Left lung (tissue), 10 donors: ENCODE data around the gene TGFBR3L. TPM values are rescaled to one million over a fixed set of nuclear protein-coding genes. Genes with fewer than 3 reads are reported as not detected.

ENCODE experiments used
- ATAC-seq: fragments of 200-7000 bp; cut with Tn5 transposase; one replicate; pipeline ENCODE4 v1.9.1; 2020; ENCODE audit warnings: moderate library complexity
- DNase-seq, 4 donors: peaks; one replicate each; pipeline ENCODE4 v3.0.0-alpha.2; 2013 to 2020
- H3K27ac ChIP-seq, 2 donors: fragments of 200-600 bp; sonication (generic) in 1 of 2; one replicate each; pipeline versions ENCODE4 v1.5.0 to v1.8.0; 2020 to 2021
- H3K27me3 ChIP-seq, 2 donors: fragments of 200-600 bp; sonication (generic) in 1 of 2; one replicate each; pipeline versions ENCODE4 v1.5.0 to v1.8.0; 2020 to 2021
- H3K36me3 ChIP-seq, 2 donors: fragments of 200-600 bp; sonication (generic) in 1 of 2; one replicate each; pipeline versions ENCODE4 v1.5.0 to v1.8.0; 2020 to 2021
- H3K4me1 ChIP-seq, 2 donors: fragments of 200-600 bp; one replicate each; pipeline ENCODE4 v1.8.0; 2021
- H3K4me3 ChIP-seq, 2 donors: fragments of 200-600 bp; sonication (generic) in 1 of 2; one replicate each; pipeline versions ENCODE4 v1.5.0 to v1.8.0; 2020 to 2021; ENCODE audit warnings: mild to moderate bottlenecking in 1 of 2
- H3K9me3 ChIP-seq, 2 donors: fragments of 200-600 bp; sonication (generic) in 1 of 2; one replicate each; pipeline versions ENCODE4 v1.5.0 to v1.8.0; 2020 to 2021
- intact Hi-C, 2 donors: fragments of 100-400 bp; cut with DNase I; formaldehyde crosslinking; loops; one replicate each; pipeline versions ENCODE4 v1.11.2 to v1.14.2; 2022
- polyA plus RNA-seq, 6 donors: library from polyadenylated mRNA; unstranded; fragments of 120-200 nt; gene quantifications; one replicate each; pipeline ENCODE4 v1.2.1, GENCODE V29; 2013; ENCODE audit not compliant: insufficient read length in 6 of 6
- total RNA-seq, 2 donors: library from RNA; stranded (reverse); fragmentation: NEBNext Ultra II Directional; extraction: Animal tissue kit (Norgen Biotek cat#: 25700); gene quantifications; one replicate each; pipeline ENCODE4 v1.2.1, GENCODE V29; 2021
- TF ChIP-seq, protein P1 (sequence below), 2 donors: fragments of 200-600 bp; sonication (generic) in 1 of 2; IDR thresholded peaks; one replicate each; pipeline versions ENCODE4 v1.5.0 to v1.8.0; 2021; ENCODE audit warnings: antibody characterized with exemption in 2 of 2
- donor health status: DM: no; HTN: yes; CAD: no.
- donor health status: DM: no; HTN: no; CAD: no.

TGFBR3L gene
- total and polyA plus RNA-seq, 8 donors, result 0.11 to 0.55 (median 0.24) TPM; not detected in 2

DNA sequence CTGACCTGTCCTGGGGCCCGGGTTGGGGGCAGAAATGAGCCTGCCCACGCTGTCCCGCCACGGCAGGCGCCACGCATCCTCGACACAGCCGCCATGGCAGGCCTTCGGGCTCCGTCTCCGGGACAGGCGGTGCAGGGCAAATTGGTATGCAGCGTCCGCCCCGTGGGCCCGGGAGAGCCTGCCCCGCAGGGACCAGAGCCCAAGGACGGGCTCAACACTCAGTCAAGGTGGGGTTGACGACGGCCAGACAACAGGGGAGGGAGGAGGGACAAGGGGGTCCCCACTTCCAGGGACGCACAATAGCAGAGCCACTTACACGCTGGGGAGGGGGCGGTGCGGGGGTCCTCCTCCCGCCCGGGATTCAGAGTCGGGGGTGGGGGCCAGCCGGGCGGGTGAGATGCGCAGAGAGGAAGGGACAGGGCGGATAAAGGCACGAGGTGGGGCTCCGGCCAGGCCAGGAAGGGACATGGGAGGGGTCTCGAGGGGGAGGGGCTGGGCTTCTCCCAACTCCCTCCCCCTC is 10.1 kb downstream of the TGFBR3L start:
- no peak overlapping the region for H3K27ac ChIP-seq
- peak overlapping the region in 1 of 2 donors; percentile 42 for H3K4me3 ChIP-seq
- ATAC-seq, result no peak
- intact Hi-C loops, result no loop called here
- peaks cover 0 to 15% of the 10 kb centered on the region in 2 donors for H3K27me3 ChIP-seq
- H3K4me1 ChIP-seq, result peaks cover 16 to 43% of the 10 kb centered on the region in 2 donors
- H3K9me3 ChIP-seq, result no peaks in the 10 kb centered on the region
- peak in 1 of 4 donors; percentile 77 for DNase-seq
- peaks cover 0 to 32% of the 10 kb centered on the region in 2 donors for H3K36me3 ChIP-seq
- TF ChIP-seq, protein P1, sequence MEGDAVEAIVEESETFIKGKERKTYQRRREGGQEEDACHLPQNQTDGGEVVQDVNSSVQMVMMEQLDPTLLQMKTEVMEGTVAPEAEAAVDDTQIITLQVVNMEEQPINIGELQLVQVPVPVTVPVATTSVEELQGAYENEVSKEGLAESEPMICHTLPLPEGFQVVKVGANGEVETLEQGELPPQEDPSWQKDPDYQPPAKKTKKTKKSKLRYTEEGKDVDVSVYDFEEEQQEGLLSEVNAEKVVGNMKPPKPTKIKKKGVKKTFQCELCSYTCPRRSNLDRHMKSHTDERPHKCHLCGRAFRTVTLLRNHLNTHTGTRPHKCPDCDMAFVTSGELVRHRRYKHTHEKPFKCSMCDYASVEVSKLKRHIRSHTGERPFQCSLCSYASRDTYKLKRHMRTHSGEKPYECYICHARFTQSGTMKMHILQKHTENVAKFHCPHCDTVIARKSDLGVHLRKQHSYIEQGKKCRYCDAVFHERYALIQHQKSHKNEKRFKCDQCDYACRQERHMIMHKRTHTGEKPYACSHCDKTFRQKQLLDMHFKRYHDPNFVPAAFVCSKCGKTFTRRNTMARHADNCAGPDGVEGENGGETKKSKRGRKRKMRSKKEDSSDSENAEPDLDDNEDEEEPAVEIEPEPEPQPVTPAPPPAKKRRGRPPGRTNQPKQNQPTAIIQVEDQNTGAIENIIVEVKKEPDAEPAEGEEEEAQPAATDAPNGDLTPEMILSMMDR (IDR thresholded peaks at IDR 0.05), result no peak

DNA sequence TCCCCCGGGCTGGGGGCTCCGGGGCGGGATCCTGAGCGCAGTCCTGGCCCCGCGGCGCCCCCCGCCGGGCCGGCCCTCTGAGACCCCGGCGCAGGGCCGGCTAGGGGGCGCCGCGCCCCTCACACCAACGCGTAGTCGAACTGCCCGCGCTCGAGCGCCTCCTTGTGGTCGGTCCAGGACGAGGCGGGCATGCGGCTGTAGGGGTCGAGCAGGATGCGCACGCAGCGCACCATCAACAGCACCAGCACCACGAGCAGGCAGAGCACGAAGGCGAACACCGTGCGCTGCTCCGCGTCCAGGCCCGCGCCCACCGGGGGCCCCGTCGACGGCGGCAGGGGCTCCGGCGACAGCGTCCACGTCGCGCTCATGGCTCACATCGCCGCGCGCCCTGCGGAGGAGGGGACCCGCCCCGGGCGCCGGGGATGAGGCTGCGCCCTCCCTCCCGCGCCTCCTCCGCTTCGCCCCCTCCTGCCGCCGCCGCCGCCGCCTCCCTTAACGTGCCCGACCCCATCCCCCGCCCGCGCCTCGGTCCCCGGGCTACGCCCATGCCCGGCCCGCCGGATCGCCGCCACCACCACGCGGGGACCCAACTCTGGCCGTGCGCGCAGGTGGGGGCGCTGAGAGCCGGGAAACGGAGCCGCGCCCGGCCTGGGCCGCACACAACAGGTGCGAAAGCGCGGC is 10.7 kb downstream of the TGFBR3L start:
- intact Hi-C loops, result no loop called here
- peaks cover 13 to 37% of the 10 kb centered on the region in 2 donors for H3K4me1 ChIP-seq
- ATAC-seq (no peak), DNase-seq (peak in 2 of 4 donors; percentile 83 to 90)
- no peak overlapping the region for H3K27ac ChIP-seq
- H3K27me3 ChIP-seq, result peaks cover 0 to 15% of the 10 kb centered on the region in 2 donors
- H3K9me3 ChIP-seq, result no peaks in the 10 kb centered on the region
- peak overlapping the region; percentile 19 to 42 for H3K4me3 ChIP-seq
- peaks cover 0 to 38% of the 10 kb centered on the region in 2 donors for H3K36me3 ChIP-seq
- TF ChIP-seq, protein P1 (IDR thresholded peaks at IDR 0.05), result peak; percentile 77 to 83

DNA sequence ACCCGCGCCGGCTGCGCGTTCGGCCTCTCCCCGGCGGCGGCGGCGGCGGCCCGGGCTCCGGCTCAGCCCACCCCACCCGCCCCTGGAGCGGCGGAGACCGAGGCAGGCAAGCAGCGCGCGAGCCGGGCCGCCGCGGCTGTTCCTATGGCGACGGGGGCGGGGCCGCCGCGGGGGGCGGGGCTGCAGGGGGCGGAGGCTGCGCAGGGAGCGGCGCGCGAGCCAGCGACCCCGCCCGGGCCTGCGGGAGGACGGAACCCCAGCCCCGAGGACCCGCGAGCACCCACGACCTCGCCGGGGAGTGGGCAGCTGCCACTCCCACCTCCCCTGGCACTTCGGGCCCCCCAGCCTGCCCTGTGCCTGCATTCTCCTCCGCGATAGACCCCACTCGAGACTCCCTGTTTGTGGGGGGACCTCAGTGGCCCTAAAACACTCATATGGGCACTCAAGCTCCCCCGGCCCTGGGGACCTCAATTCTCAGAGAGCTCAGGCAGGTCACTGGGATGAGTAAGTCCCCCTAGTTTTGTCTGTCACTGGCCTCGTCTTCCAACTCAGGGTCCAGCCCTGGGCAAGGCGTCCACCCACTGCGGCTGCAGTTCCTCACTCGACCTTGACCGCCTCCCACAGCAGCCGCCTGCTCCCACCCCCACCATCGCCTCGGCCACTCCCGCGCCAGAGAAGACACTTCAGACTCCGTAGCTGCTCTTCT is 11.5 kb downstream of the TGFBR3L start, which contains the start of gene CTXN1:
Gene CTXN1, minus strand, starts transcription at position 115 of the 706 bp plus-strand sequence. CDS start 597 bp downstream, outside the sequence.
- ATAC-seq, result peak; percentile 66
- H3K4me3 ChIP-seq, result peak within 1 kb of the TSS; percentile 22 to 42
- no peak within 1 kb of the TSS for H3K27ac ChIP-seq
- intact Hi-C loops, result no loop called here
- DNase-seq, result peak in 3 of 4 donors; percentile 64 to 94 (median 64)
- no peaks in the 10 kb centered on the region for H3K9me3 ChIP-seq
- TF ChIP-seq, protein P1 (IDR thresholded peaks at IDR 0.05), result no peak
- H3K36me3 ChIP-seq, result peaks cover 0 to 46% of the 10 kb centered on the region in 2 donors
- peaks cover 0 to 15% of the 10 kb centered on the region in 2 donors for H3K27me3 ChIP-seq
- peaks cover 13 to 34% of the 10 kb centered on the region in 2 donors for H3K4me1 ChIP-seq

DNA sequence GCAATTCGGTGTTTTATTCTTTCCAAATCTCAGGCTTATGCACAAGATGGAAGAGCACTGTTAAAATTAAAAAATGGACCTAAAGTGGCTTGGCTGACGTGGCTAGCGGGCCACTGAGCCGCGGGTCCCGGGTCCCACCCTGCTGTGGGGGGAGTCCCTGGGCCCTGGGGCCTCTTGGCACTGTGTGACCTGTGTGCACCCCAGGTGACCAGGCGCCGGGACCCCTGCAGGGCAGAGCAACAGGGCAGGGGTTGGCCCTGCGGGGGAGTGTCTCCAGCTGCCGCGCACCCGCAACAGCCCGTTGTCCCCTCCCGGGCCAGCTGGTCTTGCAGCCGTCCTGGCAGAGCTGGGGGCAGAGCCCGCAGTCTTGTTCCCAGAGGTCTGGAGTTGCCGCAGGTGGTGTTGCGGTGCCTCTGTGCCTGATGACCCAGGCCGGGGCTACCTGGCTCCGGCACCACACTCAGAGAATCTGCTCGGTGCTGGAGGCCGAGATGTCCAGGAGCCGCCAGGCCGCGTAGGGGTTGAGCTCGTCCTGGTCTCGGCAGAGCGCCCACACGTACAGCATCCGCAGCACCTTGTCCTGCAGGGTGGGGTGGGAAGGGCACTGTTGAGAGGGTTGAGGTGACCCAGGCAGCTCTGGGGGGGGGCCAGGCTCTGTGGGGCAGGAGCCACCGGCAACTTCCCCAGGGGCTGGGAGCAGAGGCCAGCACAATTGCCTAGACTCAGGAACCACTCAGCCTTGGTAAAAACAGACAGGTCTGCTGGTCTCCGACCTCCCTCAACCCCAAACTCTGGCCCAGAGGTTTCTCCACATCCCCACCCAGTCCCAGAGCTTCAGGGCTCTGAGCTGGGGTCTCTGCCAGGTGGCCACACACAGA is 12.3 kb downstream of the TGFBR3L start:
- peaks cover 0 to 15% of the 10 kb centered on the region in 2 donors for H3K27me3 ChIP-seq
- no peak overlapping the region for H3K4me3 ChIP-seq
- no peak for ATAC-seq
- TF ChIP-seq, protein P1 (IDR thresholded peaks at IDR 0.05), result no peak
- H3K36me3 ChIP-seq, result peaks cover 0 to 49% of the 10 kb centered on the region in 2 donors
- H3K4me1 ChIP-seq, result peaks cover 5 to 26% of the 10 kb centered on the region in 2 donors
- H3K27ac ChIP-seq, result no peak overlapping the region
- H3K9me3 ChIP-seq, result no peaks in the 10 kb centered on the region
- intact Hi-C loops, result no loop called here
- peak in 1 of 4 donors; percentile 80 for DNase-seq
